ENCODE measurements around the gene ADCY5.

Gene ADCY5

GRCh38 chr3:123406598-123406997 is 42.3 kb downstream of the ADCY5 start:
- peak overlapping the region in 1 of 2 donors; percentile 29 for H3K4me3 ChIP-seq (ENCODE audit: low read length in 2 of 2)
- no peaks in the 10 kb centered on the region for H3K9me3 ChIP-seq (ENCODE audit: control insufficient read depth in 2 of 2, low read length in 2 of 2)
- H3K27me3 ChIP-seq (ENCODE audit: control insufficient read depth in 1 of 2, insufficient read depth in 2 of 2, low read length in 2 of 2), result no peaks in the 10 kb centered on the region
- H3K9ac ChIP-seq (ENCODE audit: low read length in 2 of 2), result peak overlapping the region; percentile 50 to 55
- peak overlapping the region; percentile 94 for H3K27ac ChIP-seq (ENCODE audit: low read length)
- H3K4me1 ChIP-seq (ENCODE audit: control insufficient read depth, insufficient read depth, low read length), result peaks cover 79% of the 10 kb centered on the region
- H3K36me3 ChIP-seq (ENCODE audit: control insufficient read depth in 2 of 2, insufficient read depth in 2 of 2, low read length in 2 of 2), result peaks cover 0 to 2% of the 10 kb centered on the region in 2 donors

DNA sequence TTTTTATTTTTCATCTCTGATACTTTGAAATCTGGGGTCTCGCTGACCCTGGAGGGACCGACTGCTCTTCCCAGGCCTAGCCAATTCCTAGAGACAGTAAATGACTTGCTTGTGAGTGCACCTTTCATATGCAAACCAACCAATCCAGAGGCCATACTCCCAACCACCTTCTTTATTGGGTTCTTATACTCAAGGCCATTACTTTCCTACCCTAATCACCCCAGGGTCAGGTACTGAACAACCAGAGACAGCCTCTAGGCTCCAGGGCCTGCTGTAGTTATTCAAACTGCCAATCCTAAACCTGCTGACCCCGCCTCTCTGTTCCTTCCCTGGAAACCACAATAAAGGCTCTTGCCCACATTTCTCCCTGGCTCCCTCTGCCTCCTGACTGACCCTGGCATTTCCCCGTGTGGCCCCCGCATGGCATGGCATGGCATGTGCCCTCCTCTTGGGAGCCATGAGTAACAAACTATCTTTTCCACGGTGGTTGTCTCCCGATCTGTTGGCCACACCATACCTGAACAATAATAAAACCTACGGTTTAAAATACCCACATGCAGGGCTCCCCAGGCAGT is 42.9 kb downstream of the ADCY5 start:
- H3K36me3 ChIP-seq (ENCODE audit: control insufficient read depth in 2 of 2, insufficient read depth in 2 of 2, low read length in 2 of 2), result peaks cover 0 to 2% of the 10 kb centered on the region in 2 donors
- H3K27ac ChIP-seq (ENCODE audit: low read length), result peak overlapping the region; percentile 94
- H3K4me3 ChIP-seq (ENCODE audit: low read length in 2 of 2), result no peak overlapping the region
- peak overlapping the region in 1 of 2 donors; percentile 33 for H3K9ac ChIP-seq (ENCODE audit: low read length in 2 of 2)
- no peaks in the 10 kb centered on the region for H3K9me3 ChIP-seq (ENCODE audit: control insufficient read depth in 2 of 2, low read length in 2 of 2)
- H3K4me1 ChIP-seq (ENCODE audit: control insufficient read depth, insufficient read depth, low read length), result peaks cover 79% of the 10 kb centered on the region
- H3K27me3 ChIP-seq (ENCODE audit: control insufficient read depth in 1 of 2, insufficient read depth in 2 of 2, low read length in 2 of 2), result no peaks in the 10 kb centered on the region

DNA sequence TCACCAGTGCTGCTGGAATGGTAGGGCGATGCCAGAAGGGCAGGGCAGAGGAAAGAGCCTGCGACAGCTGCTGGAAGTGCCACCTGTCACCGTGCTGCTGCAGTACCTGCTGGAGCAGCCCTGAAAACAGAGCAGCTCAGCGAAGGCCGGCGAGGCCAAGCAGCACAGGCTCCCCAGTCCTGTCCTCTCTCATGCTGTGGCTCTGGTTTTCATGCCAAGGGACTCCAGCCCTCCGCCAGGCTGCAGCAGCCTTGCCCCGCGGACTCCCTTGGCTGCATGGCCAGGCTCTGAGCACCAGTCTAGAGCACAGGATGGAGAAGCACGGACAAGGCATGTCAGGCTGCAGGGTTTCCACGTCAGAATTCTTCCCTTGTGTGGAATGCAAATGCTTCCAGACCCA is 43.9 kb downstream of the ADCY5 start:
- Histone ChIP-seq H3K27ac (ENCODE audit: low read length) (peak overlapping the region; percentile 90), H3K9me3 (ENCODE audit: control insufficient read depth in 2 of 2, low read length in 2 of 2) (no peaks in the 10 kb centered on the region), H3K4me1 (ENCODE audit: control insufficient read depth, insufficient read depth, low read length) (peaks cover 80% of the 10 kb centered on the region), H3K27me3 (ENCODE audit: control insufficient read depth in 1 of 2, insufficient read depth in 2 of 2, low read length in 2 of 2) (no peaks in the 10 kb centered on the region), H3K36me3 (ENCODE audit: control insufficient read depth in 2 of 2, insufficient read depth in 2 of 2, low read length in 2 of 2) (peaks cover 0 to 2% of the 10 kb centered on the region in 2 donors), H3K9ac (ENCODE audit: low read length in 2 of 2) (no peak overlapping the region), H3K4me3 (ENCODE audit: low read length in 2 of 2) (peak overlapping the region in 1 of 2 donors; percentile 22)

DNA sequence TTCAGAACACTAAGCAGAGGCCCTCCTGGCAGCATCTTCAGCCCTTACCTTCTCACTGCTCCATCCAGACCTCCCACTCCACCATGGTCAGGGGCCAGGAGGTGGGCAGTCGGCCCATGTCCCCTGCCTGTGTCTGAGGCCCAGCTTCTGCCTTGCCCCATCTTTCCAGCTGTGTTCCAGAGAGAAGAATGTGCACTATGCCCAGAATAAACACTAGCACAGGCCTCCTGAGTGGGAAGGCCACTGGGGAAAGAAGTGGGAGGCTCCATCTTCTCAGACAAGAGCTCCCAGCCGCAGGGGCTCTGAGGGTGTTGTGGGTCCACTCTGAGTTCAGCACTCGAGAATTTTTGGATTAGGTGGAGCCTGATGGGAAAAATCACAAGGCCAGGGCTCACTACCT is 44.5 kb downstream of the ADCY5 start:
- Histone ChIP-seq H3K36me3 (ENCODE audit: control insufficient read depth in 2 of 2, insufficient read depth in 2 of 2, low read length in 2 of 2) (peaks cover 0 to 2% of the 10 kb centered on the region in 2 donors), H3K9ac (ENCODE audit: low read length in 2 of 2) (no peak overlapping the region), H3K9me3 (ENCODE audit: control insufficient read depth in 2 of 2, low read length in 2 of 2) (no peaks in the 10 kb centered on the region), H3K27ac (ENCODE audit: low read length) (peak overlapping the region; percentile 90), H3K4me1 (ENCODE audit: control insufficient read depth, insufficient read depth, low read length) (peaks cover 80% of the 10 kb centered on the region), H3K4me3 (ENCODE audit: low read length in 2 of 2) (peak overlapping the region; percentile 10 to 47), H3K27me3 (ENCODE audit: control insufficient read depth in 1 of 2, insufficient read depth in 2 of 2, low read length in 2 of 2) (no peaks in the 10 kb centered on the region)

DNA sequence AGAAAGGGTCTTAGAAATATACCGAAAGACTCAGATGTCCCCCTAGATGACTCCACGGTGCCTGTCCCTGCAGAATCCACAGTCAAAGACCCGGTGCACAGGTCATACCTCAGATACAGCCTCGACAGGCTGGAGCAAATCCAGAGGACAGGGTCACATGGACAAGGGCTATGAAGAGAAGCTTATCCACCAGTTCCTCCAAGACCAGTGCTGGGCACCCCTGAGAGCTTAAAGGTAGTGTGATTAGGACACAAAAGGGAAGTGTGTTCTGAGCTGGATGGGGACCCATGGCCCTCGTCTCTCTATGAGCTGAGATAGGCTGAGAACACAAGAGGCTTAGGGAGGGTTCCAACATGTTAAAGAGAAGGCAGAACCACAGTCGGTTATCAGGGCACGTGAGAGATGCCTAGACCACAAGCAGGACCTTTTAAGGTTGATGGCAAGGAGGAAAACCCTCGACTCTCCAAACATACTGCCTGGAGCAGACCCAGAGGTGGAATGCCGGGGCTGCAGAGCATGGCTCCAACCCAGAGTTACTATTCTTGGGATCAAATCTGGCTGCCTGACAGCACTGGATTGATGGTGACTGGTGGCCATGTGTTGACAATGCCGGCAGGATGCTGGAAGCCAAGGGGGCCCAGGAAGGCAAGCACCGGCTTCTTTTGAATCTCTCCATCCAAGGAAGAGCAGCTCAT is 46.9 kb downstream of the ADCY5 start:
- peak overlapping the region in 1 of 2 donors; percentile 35 for H3K4me3 ChIP-seq (ENCODE audit: low read length in 2 of 2)

DNA sequence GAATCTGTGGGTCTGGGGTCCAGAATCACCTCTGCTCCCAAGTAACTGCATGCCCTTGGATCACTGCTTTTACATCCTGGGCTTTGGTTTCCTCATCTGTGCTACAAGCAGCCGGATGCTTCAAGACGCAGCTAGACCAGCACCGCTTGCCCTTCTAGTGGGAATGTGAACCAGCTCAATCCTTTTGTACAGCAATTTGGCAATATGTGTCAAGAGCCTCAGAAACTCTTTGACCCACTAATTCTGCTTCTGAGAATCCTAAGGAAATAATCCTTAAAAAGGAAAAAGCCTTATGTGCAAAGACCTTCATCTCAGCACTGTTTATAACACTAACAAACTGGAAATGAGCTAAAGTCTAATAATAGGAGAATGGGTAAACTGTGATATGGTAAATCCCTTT is 48.7 kb downstream of the ADCY5 start:
- peaks cover 87% of the 10 kb centered on the region for H3K4me1 ChIP-seq (ENCODE audit: control insufficient read depth, insufficient read depth, low read length)
- H3K9me3 ChIP-seq (ENCODE audit: control insufficient read depth in 2 of 2, low read length in 2 of 2), result no peaks in the 10 kb centered on the region
- no peaks in the 10 kb centered on the region for H3K36me3 ChIP-seq (ENCODE audit: control insufficient read depth in 2 of 2, insufficient read depth in 2 of 2, low read length in 2 of 2)
- peak overlapping the region; percentile 3 to 13 for H3K9ac ChIP-seq (ENCODE audit: low read length in 2 of 2)
- peak overlapping the region; percentile 83 for H3K27ac ChIP-seq (ENCODE audit: low read length)
- H3K4me3 ChIP-seq (ENCODE audit: low read length in 2 of 2), result no peak overlapping the region
- H3K27me3 ChIP-seq (ENCODE audit: control insufficient read depth in 1 of 2, insufficient read depth in 2 of 2, low read length in 2 of 2), result no peaks in the 10 kb centered on the region

More for the DNA sequence above, 46.9 kb downstream of the ADCY5 start:
- H3K27me3 ChIP-seq (ENCODE audit: control insufficient read depth in 1 of 2, insufficient read depth in 2 of 2, low read length in 2 of 2), result no peaks in the 10 kb centered on the region
- peak overlapping the region in 1 of 2 donors; percentile 29 for H3K9ac ChIP-seq (ENCODE audit: low read length in 2 of 2)
- no peaks in the 10 kb centered on the region for H3K36me3 ChIP-seq (ENCODE audit: control insufficient read depth in 2 of 2, insufficient read depth in 2 of 2, low read length in 2 of 2)
- no peaks in the 10 kb centered on the region for H3K9me3 ChIP-seq (ENCODE audit: control insufficient read depth in 2 of 2, low read length in 2 of 2)
- H3K4me1 ChIP-seq (ENCODE audit: control insufficient read depth, insufficient read depth, low read length), result peaks cover 93% of the 10 kb centered on the region
- peak overlapping the region; percentile 90 for H3K27ac ChIP-seq (ENCODE audit: low read length)

GRCh38 chr3:123399653-123400052 is 49.2 kb downstream of the ADCY5 start:
- peak overlapping the region in 1 of 2 donors; percentile 3 for H3K9ac ChIP-seq (ENCODE audit: low read length in 2 of 2)
- H3K4me1 ChIP-seq (ENCODE audit: control insufficient read depth, insufficient read depth, low read length), result peaks cover 87% of the 10 kb centered on the region
- peak overlapping the region; percentile 83 for H3K27ac ChIP-seq (ENCODE audit: low read length)
- no peaks in the 10 kb centered on the region for H3K27me3 ChIP-seq (ENCODE audit: control insufficient read depth in 1 of 2, insufficient read depth in 2 of 2, low read length in 2 of 2)
- no peaks in the 10 kb centered on the region for H3K9me3 ChIP-seq (ENCODE audit: control insufficient read depth in 2 of 2, low read length in 2 of 2)
- peaks cover 0 to 2% of the 10 kb centered on the region in 2 donors for H3K36me3 ChIP-seq (ENCODE audit: control insufficient read depth in 2 of 2, insufficient read depth in 2 of 2, low read length in 2 of 2)
- no peak overlapping the region for H3K4me3 ChIP-seq (ENCODE audit: low read length in 2 of 2)

DNA sequence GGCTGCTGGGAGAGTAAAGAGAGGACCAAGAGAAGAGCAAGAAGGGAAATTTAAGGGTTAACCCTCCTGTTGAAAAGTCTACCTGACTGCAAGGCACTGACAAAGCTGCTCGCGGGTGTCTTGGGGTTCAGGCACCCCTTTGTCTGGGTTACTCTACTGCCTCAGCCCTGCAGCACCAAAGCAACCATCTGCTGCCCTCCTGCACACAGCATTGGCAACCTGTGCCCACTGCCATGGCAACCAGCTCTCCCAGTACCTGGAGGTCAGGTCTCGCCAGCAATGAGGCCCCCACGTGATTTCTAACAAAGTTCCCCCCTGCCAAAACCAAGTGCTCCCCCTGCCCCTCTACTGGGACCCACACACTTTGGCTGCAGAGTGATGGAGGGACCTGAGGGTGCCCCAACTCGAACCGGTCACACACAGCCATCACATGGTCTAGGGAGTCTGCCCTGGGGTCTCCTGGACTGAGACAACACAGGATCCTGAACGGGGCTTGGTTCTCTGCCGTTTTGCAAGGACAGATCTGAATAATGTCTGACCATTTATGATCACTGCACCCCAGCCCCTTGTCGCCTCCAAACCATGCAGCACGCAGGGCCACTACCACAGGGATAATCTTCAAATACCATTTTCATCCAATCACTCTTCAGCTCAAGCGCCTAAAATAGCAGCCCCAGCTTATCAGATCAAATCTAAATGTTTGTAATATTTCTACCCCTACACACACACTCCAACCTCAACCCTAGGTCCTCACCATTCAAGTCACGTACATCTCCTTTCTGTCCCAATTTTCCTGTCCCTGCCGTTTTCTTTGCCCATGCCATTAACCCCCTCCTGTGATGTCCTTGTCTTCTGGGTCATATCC is 50.7 kb downstream of the ADCY5 start:
- peak overlapping the region in 1 of 2 donors; percentile 22 for H3K4me3 ChIP-seq (ENCODE audit: low read length in 2 of 2)
- H3K9ac ChIP-seq (ENCODE audit: low read length in 2 of 2), result peak overlapping the region; percentile 48 to 51
- H3K9me3 ChIP-seq (ENCODE audit: control insufficient read depth in 2 of 2, low read length in 2 of 2), result no peaks in the 10 kb centered on the region
- H3K27ac ChIP-seq (ENCODE audit: low read length), result peak overlapping the region; percentile 83
- peaks cover 0 to 2% of the 10 kb centered on the region in 2 donors for H3K36me3 ChIP-seq (ENCODE audit: control insufficient read depth in 2 of 2, insufficient read depth in 2 of 2, low read length in 2 of 2)
- no peaks in the 10 kb centered on the region for H3K27me3 ChIP-seq (ENCODE audit: control insufficient read depth in 1 of 2, insufficient read depth in 2 of 2, low read length in 2 of 2)
- peaks cover 78% of the 10 kb centered on the region for H3K4me1 ChIP-seq (ENCODE audit: control insufficient read depth, insufficient read depth, low read length)

DNA sequence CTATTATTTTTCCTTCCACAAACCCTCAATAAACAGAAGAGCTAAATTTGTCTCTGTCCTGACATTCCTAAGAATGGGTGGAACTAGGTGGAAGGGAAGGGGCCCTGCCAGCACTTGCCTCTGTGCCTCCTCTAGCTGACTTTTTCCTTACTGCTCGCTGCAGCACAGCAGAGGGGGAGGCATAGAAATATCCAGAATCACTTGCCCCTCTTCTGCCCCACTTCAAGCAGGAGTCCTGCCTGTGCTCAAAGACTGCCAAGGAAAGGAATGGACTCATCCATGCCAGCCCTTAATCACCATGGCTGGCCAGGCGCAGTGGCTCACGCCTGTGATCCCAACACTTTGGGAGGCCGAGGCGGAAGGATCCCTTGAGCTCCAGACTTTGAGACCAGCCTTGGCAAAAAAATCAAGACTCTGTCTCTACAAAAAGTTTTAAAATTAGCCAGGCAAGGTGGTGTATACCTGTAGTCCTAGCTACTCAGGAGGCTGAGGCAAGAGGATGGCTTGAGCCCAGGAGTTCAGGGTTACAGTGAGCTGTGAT is 51.8 kb downstream of the ADCY5 start:
- H3K4me3 ChIP-seq (ENCODE audit: low read length in 2 of 2), result peak overlapping the region in 1 of 2 donors; percentile 35
- peak overlapping the region; percentile 83 for H3K27ac ChIP-seq (ENCODE audit: low read length)
- H3K27me3 ChIP-seq (ENCODE audit: control insufficient read depth in 1 of 2, insufficient read depth in 2 of 2, low read length in 2 of 2), result no peaks in the 10 kb centered on the region
- peaks cover 0 to 2% of the 10 kb centered on the region in 2 donors for H3K36me3 ChIP-seq (ENCODE audit: control insufficient read depth in 2 of 2, insufficient read depth in 2 of 2, low read length in 2 of 2)
- H3K9ac ChIP-seq (ENCODE audit: low read length in 2 of 2), result peak overlapping the region; percentile 21 to 48
- H3K4me1 ChIP-seq (ENCODE audit: control insufficient read depth, insufficient read depth, low read length), result peaks cover 81% of the 10 kb centered on the region
- H3K9me3 ChIP-seq (ENCODE audit: control insufficient read depth in 2 of 2, low read length in 2 of 2), result no peaks in the 10 kb centered on the region

Data from stomach smooth muscle (tissue), 2 donors.